ENCODE results near the gene FRMPD4.

GRCh38 chrX:12349201-12349600, 210.9 kb downstream of the FRMPD4 start:
- TF ChIP-seq ZFP30 (CRISPR knock-in tag; IDR thresholded peaks at IDR 0.05) (no peak), ESRRG (CRISPR knock-in tag; IDR thresholded peaks at IDR 0.05) (no peak), OSR1 (CRISPR knock-in tag; IDR thresholded peaks at IDR 0.05) (no peak), RARB (CRISPR knock-in tag; IDR thresholded peaks at IDR 0.05) (no peak), ARNTL (CRISPR knock-in tag; IDR thresholded peaks at IDR 0.05; ENCODE audit: borderline replicate concordance, low read depth) (no peak), CSDC2 (CRISPR knock-in tag; IDR thresholded peaks at IDR 0.05) (no peak), TCF4 (CRISPR knock-in tag; IDR thresholded peaks at IDR 0.05; ENCODE audit: borderline replicate concordance) (no peak), ZNF565 (CRISPR knock-in tag; conservative IDR thresholded peaks at IDR 0.05; ENCODE audit: low read depth) (no peak), POU6F1 (CRISPR knock-in tag; IDR thresholded peaks at IDR 0.05; ENCODE audit: borderline replicate concordance, low read depth) (no peak)

All from SK-N-SH treated with all-trans-retinoic acid at 6 μM for 48 hours (cell line).